IPS-15b (cell line): Measurements from ENCODE around the gene PAXIP1.

Experiments
- H3K27me3 ChIP-seq: one replicate; pipeline ENCODE4 v1.6.1; 2013; ENCODE audit warnings: low read length; ENCODE audit not compliant: control insufficient read depth, insufficient read depth
- H3K36me3 ChIP-seq: one replicate; pipeline ENCODE4 v1.6.1; 2013; ENCODE audit warnings: low read length; ENCODE audit not compliant: control insufficient read depth, insufficient read depth
- H3K4me1 ChIP-seq: one replicate; pipeline ENCODE4 v1.6.1; 2013; ENCODE audit warnings: mild to moderate bottlenecking, low read length; ENCODE audit not compliant: control insufficient read depth, insufficient read depth
- H3K4me3 ChIP-seq: one replicate; pipeline ENCODE4 v1.5.1; 2013; ENCODE audit warnings: low read depth, low read length
- H3K9ac ChIP-seq: one replicate; pipeline ENCODE4 v1.6.1; 2013; ENCODE audit warnings: low read depth, mild to moderate bottlenecking, low read length
- H3K9me3 ChIP-seq: one replicate; pipeline ENCODE4 v1.6.1; 2013; ENCODE audit warnings: mild to moderate bottlenecking, low read length; ENCODE audit not compliant: control insufficient read depth, insufficient read depth

The PAXIP1 gene

GRCh38 chr7:154916856-154917807 lies 85.8 kb downstream of the PAXIP1 start:
- H3K4me3 ChIP-seq = no peak overlapping the region
- no peak overlapping the region for H3K9ac ChIP-seq
- H3K4me1 ChIP-seq = no peaks in the 10 kb centered on the region
- no peaks in the 10 kb centered on the region for H3K36me3 ChIP-seq
- no peaks in the 10 kb centered on the region for H3K9me3 ChIP-seq
- peaks cover 8% of the 10 kb centered on the region for H3K27me3 ChIP-seq

GRCh38 chr7:154916381-154916780 lies 86.5 kb downstream of the PAXIP1 start:
- H3K27me3 ChIP-seq = peaks cover 8% of the 10 kb centered on the region
- no peak overlapping the region for H3K4me3 ChIP-seq
- H3K4me1 ChIP-seq = no peaks in the 10 kb centered on the region
- H3K9me3 ChIP-seq = no peaks in the 10 kb centered on the region
- H3K36me3 ChIP-seq = no peaks in the 10 kb centered on the region
- no peak overlapping the region for H3K9ac ChIP-seq

GRCh38 chr7:154915600-154915999 lies 87.3 kb downstream of the PAXIP1 start:
- H3K4me1 ChIP-seq = no peaks in the 10 kb centered on the region
- no peak overlapping the region for H3K9ac ChIP-seq
- H3K36me3 ChIP-seq = no peaks in the 10 kb centered on the region
- no peak overlapping the region for H3K4me3 ChIP-seq
- H3K27me3 ChIP-seq = peaks cover 8% of the 10 kb centered on the region
- no peaks in the 10 kb centered on the region for H3K9me3 ChIP-seq

DNA sequence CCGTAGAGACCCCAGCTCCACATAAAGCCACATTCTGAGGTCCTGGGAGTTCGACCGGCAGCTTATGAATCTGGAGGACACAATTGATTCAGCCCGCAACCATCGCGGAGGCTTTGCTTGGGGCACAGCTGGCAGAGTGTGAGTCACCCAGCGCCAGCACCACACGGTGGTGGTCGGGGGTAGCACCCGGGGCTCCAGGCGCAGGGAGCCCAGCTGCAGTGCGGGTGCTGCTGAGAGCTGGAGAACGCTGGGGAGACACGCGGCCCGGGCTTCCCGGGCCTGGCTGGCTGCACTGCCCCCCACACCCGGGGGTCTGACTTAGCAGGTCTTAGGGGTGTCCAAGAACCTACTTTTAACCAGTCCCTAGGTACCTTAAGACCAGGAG lies 87.9 kb downstream of the PAXIP1 start:
- Histone ChIP-seq H3K4me3 (no peak overlapping the region), H3K36me3 (no peaks in the 10 kb centered on the region), H3K4me1 (no peaks in the 10 kb centered on the region), H3K9ac (no peak overlapping the region), H3K9me3 (no peaks in the 10 kb centered on the region), H3K27me3 (peaks cover 8% of the 10 kb centered on the region)

DNA sequence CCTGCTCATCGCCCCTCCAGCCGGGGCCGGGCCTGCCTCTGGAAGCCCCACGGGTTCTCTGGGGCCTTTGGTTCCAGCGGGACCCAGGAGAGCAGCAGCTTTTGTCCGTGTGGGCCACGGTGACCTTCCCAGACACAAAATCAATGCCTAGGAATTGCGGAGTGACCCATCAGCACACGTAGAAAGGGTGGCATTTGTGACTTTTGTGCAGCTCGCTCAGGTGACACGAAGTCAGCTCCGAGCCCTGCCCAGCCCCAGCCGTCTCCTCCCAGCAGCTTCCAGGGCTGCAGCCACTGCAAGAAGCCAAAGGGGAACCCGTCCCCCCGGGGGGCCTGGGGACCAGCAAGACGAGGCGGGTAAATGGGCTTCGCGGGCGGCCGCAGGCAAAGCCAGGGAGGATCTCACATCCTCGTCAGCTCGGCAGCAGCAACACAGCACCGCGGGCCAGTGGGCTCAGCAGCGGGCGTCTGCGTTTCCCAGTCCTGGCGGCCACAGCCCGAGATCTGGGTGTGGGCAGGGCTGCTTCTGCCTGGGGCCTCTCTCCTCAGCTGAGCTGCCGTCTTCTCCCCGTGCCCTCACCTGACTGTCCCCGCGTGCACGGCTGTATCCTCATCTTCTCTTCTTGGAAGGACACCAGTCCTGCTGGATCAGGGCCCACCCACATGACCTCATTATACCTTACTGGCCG lies 88.5 kb downstream of the PAXIP1 start:
- peak overlapping the region; percentile 19 for H3K4me3 ChIP-seq
- H3K9me3 ChIP-seq = no peaks in the 10 kb centered on the region
- H3K9ac ChIP-seq = no peak overlapping the region
- H3K36me3 ChIP-seq = no peaks in the 10 kb centered on the region
- no peaks in the 10 kb centered on the region for H3K4me1 ChIP-seq
- H3K27me3 ChIP-seq = peaks cover 8% of the 10 kb centered on the region

- peak overlapping the region; percentile 19 for H3K4me3 ChIP-seq
- H3K27me3 ChIP-seq = peaks cover 8% of the 10 kb centered on the region
- no peak overlapping the region for H3K9ac ChIP-seq
- no peaks in the 10 kb centered on the region for H3K4me1 ChIP-seq
- H3K36me3 ChIP-seq = no peaks in the 10 kb centered on the region
- H3K9me3 ChIP-seq = no peaks in the 10 kb centered on the region
Measured at GRCh38 chr7:154913638-154914307, 89.2 kb downstream of the PAXIP1 start.

DNA sequence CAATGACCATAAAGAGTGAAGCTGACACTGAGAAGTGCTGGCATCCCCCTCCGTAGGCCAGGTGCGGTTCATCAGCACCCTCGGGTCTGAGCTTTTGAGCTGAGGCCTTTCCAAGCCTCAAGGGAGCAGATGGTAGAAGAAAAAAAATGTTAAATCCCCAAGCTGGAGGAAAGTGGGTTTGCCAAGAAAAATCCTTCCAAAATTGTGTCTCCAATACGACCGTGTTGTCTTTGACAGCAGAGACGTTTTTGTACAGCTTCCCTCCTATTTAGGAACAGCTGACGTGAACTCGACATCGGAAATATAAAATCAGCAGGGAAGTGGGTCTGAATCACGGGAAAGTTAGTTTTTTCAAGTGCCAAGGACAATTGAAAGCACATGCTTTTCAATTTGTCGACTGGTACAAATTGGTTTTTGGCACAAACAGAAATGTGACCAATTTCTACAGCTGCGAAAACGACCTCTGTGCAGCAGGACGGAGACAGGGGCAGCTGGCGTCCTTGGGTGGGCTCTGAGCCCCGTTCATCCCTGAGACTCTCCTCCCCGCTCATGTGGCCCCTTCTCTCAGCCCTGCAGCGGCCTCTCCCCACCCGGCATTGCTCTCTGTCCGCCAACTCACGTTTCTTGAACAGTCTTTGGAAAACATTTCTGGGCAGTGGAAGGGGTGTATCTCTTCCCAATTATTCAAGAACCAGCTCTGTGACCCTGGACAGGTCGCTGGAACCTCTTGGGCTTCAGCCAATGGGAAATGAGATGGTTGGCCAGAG lies 89.9 kb downstream of the PAXIP1 start:
- Histone ChIP-seq H3K4me1 (no peaks in the 10 kb centered on the region), H3K36me3 (no peaks in the 10 kb centered on the region), H3K27me3 (peaks cover 8% of the 10 kb centered on the region), H3K9ac (no peak overlapping the region), H3K4me3 (no peak overlapping the region), H3K9me3 (no peaks in the 10 kb centered on the region)

- H3K9ac ChIP-seq = no peak overlapping the region
- H3K27me3 ChIP-seq = peaks cover 8% of the 10 kb centered on the region
- no peak overlapping the region for H3K4me3 ChIP-seq
Measured at GRCh38 chr7:154911862-154912455, 91.0 kb downstream of the PAXIP1 start.

DNA sequence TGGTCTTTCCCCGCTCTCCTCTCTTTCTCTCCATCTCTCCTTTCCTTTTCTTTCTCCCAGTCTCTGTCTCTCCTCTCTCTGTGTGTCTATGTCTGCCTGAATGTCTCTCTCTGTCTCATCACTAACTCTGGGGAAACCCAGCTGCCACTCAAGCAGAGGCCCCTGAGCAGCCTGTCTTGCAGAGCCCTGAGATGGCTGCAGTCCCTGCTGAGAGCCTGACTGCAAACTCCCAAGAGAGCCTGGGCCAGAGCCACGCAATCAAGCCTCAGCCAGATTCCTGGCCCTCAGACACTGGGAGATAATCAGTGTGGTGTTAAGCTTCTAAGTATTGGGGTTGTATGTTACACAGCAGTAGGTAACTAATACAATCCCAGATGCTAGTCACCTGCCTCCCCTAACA lies 91.5 kb downstream of the PAXIP1 start:
- H3K27me3 ChIP-seq = peaks cover 8% of the 10 kb centered on the region
- no peaks in the 10 kb centered on the region for H3K36me3 ChIP-seq
- H3K9ac ChIP-seq = no peak overlapping the region
- no peak overlapping the region for H3K4me3 ChIP-seq
- H3K9me3 ChIP-seq = no peaks in the 10 kb centered on the region
- H3K4me1 ChIP-seq = no peaks in the 10 kb centered on the region

More at GRCh38 chr7:154911862-154912455, 91.0 kb downstream of the PAXIP1 start:
- Histone ChIP-seq H3K4me1 (no peaks in the 10 kb centered on the region), H3K36me3 (no peaks in the 10 kb centered on the region), H3K9me3 (no peaks in the 10 kb centered on the region)

DNA sequence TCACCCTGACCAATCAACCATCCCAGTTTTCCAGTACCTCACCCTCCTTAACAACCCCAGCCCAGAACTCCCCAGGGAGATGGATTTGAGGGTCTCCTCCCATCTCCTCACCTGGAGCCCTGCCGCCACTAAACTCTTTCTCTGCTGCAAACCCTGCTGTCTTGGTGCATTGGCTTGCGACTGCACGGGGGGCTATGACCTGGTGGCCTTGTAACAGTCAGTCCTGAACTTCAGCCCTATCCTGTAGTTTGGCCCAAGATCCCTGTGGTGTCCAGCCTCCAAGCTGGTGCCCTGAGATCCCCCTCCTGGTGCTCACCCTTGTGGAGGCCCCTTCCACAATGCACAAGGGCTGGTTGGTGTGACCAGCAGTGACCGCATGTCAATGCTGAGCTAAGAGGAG lies 91.9 kb downstream of the PAXIP1 start:
- H3K36me3 ChIP-seq = no peaks in the 10 kb centered on the region
- no peaks in the 10 kb centered on the region for H3K4me1 ChIP-seq
- no peaks in the 10 kb centered on the region for H3K9me3 ChIP-seq
- no peak overlapping the region for H3K4me3 ChIP-seq
- H3K9ac ChIP-seq = no peak overlapping the region
- H3K27me3 ChIP-seq = peaks cover 8% of the 10 kb centered on the region

DNA sequence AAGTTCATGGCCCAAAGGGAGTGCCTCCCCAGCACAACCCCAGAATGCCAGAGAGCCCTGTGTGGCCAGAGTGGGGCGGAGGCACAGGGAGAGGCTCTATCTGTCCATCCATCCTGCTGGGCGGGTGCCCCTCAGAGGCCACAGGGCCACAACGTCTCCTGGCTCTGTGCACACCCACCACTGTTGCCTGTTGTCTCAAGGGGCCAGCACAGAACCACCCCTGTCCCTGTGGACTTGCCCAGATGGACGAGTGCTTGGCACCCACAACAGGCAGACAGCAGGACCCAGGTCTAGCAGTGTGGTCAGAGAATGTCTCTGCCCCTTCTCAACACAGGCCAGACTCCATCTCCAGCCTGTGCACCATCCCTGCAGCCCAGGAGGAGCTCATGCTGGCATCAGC lies 92.8 kb downstream of the PAXIP1 start:
- H3K27me3 ChIP-seq = peaks cover 8% of the 10 kb centered on the region
- no peak overlapping the region for H3K4me3 ChIP-seq
- H3K36me3 ChIP-seq = no peaks in the 10 kb centered on the region
- H3K9ac ChIP-seq = no peak overlapping the region
- H3K4me1 ChIP-seq = no peaks in the 10 kb centered on the region
- no peaks in the 10 kb centered on the region for H3K9me3 ChIP-seq
